ENCODE data around the gene CRTC3.

CRTC3 gene

DNA sequence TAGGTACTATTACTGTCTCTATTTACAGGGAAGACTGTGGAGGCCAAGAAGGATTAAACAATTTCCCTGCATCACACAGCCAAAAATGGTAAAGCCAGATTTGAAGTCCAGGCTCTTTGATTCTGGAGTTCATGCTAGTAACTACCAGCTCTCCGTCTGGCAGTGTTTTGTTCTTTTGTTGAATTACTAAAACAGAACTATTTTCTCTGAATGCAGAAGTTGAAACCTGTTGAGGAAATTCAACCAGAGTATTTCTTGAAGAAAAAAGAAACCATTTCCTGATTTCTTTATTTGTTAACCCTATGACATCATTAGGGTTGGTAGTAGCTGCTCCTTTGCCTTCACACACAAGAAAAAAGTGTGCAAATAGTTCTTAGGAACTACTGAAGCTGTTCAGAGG is 34.3 kb downstream of the CRTC3 start:
- peak; percentile 24 for DNase-seq (ENCODE audit: low spot score)

- DNase-seq (ENCODE audit: low spot score): no peak
These were observed 34.9 kb downstream of the CRTC3 start for GRCh38 chr15:90564590-90564989.

DNA sequence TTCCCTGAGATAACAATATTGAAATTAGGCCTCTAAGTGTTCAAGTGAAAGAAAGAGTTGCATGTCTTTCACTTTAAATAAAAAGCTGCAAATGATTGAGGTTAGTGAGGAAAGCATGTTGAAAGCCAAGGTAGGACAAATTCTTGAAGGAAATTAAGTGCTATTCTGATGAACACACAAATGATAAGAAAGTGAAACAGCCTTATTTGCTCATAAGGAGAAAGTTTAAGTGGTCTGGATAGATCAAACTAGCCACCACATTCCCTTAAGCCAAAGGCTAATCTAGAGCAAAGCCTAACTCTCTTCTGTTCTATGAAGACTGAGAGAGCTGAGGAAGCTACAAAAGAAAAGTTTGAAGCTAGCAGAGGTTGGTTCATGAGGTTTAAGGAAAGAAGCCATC is 36.1 kb downstream of the CRTC3 start:
- no peak for DNase-seq (ENCODE audit: low spot score)

- no peak for DNase-seq (ENCODE audit: low spot score)
These were observed 40.9 kb downstream of the CRTC3 start for GRCh38 chr15:90570643-90571042.

DNA sequence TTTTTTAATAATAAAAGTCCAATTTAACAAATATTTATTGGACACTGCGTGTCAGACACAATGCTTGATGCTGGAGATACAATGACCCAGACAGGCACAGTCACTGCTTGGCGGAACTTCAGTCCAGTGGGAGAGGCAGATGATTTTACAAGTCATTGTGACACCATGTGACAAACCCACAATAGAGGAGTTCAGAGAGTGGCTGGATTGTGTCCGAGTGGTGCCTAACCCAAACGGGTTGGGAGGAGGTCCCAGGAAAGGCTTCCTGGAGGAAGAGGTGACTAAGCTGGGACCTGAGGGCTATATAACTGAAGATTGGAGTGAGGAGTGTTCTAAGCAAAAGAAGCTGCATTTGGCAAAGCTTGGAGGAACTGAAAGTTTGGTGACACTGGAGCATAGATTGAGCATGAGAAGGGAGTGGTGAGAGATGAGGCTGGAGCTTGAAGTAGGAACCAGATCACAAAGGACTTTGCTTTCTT is 41.4 kb downstream of the CRTC3 start:
- DNase-seq (ENCODE audit: low spot score): no peak

DNA sequence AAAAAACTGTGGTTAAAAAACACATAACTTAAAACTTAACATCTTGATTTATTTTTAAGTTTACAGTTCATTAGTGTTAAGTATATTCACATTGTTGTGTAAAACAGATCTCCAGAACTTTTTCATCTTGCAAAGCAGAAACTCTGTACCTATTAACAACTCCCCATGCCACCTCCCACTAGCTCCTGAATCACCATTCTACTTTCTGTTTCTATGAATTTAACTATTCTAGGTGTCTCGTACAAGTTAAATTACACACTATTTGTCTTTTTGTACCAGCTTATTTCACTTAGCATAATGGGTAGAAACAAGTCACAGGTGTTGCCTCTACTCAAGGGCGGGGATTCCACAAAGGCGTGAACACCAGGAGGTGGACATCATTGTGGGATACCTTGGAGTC is 43.2 kb downstream of the CRTC3 start:
- DNase-seq (ENCODE audit: low spot score): no peak

DNA sequence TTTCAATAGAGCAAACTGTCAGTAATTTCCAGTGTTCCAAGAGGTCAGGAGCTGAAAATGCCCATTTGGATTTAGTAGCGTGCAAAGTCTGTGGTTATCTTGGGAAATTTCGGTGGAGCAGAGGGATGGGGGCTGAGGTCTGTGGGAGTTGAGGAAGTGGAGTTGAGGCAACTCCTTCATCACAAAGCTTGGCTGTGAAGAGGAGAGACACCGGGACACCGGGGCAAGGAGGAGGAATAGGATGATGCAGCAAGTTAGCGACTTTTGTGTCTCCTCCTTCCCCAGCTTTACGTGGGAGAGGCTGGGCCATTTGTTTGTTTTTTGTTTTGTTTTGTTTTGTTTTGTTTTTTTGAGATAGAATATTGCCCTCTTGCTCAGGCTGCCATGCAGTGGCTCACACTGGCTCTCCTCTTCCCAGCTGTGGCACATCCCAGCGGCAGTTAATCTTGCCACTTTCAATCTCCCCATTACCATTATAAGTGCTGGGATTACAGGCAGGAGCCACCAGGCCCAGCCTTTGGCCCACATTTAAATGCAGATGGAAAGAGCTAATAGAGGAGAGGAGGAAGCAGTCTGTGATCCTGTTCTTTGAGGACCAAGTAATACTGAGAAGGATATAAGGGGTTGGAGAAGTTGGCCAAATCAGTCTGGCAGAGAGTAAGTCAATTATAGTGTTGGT is 47.1 kb downstream of the CRTC3 start:
- no peak for DNase-seq (ENCODE audit: low spot score)

GRCh38 chr15:90579213-90579612 is 49.5 kb downstream of the CRTC3 start:
- DNase-seq (ENCODE audit: low spot score): no peak

DNA sequence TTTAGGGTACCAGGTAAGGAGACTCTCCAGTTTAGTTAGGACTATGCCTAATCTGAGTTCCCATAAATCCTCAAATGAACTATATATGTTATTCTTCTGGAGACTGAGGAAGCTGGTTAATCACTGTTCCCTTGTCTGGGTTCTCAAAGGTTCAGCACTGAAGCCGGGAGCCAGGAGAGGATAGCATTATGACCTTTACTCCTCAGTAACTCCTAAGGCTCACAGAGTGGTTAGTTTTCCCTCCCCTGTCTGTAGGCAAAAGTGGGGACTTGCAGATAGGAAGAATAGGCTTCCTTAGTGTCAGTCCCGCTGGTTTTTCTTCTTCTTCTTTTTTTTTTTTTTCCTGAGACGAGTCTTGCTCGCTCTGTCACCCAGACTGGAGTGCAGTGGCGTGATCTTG is 50.4 kb downstream of the CRTC3 start:
- DNase-seq (ENCODE audit: low spot score): no peak

GRCh38 chr15:90580541-90580940 is 50.8 kb downstream of the CRTC3 start:
- no peak for DNase-seq (ENCODE audit: low spot score)

GRCh38 chr15:90580946-90581345 is 51.2 kb downstream of the CRTC3 start:
- DNase-seq (ENCODE audit: low spot score): no peak

GRCh38 chr15:90581771-90582352 is 52.1 kb downstream of the CRTC3 start:
- DNase-seq (ENCODE audit: low spot score): no peak

GRCh38 chr15:90582553-90582952 is 52.8 kb downstream of the CRTC3 start:
- DNase-seq (ENCODE audit: low spot score): no peak

DNA sequence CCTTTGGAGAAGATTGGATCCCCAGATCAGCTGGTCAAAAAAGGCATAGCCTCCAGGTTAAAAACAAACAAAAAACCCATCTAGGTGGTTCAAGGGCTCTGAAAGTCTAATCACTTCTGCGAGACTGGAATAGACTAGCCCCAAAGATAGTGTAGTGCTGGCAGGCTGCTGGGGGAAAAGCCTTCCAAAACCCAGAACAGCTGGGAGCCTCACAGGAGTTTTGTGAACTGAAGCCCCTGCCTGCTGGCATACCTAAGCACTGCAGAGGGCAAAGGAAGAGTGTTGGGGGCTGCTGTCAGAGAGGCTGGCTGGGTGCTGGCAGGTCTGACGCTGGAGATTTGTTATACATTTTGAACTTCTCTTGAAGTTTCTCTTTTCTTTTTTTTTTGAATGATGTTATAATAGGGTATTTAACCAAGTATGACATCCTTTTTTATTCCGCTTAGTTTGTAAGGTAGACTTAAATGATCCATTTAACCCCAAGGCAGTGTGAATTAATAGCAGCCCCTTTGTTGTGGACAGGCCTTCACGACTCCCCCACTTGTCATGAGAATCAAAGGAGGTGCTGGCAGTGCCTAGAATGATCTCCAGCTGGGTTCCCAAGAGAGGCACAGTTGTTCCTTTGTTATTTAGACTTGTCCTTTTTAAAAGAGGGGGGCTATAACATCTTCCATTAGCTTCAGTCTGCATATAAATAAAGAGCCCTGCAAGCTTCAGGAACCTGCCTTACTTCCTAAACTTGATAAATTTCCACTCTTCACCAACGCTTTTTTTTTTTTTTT is 53.9 kb downstream of the CRTC3 start:
- DNase-seq (ENCODE audit: low spot score): no peak

GRCh38 chr15:90584841-90585240 is 55.1 kb downstream of the CRTC3 start:
- no peak for DNase-seq (ENCODE audit: low spot score)

GRCh38 chr15:90585863-90586262 is 56.1 kb downstream of the CRTC3 start:
- no peak for DNase-seq (ENCODE audit: low spot score)

DNA sequence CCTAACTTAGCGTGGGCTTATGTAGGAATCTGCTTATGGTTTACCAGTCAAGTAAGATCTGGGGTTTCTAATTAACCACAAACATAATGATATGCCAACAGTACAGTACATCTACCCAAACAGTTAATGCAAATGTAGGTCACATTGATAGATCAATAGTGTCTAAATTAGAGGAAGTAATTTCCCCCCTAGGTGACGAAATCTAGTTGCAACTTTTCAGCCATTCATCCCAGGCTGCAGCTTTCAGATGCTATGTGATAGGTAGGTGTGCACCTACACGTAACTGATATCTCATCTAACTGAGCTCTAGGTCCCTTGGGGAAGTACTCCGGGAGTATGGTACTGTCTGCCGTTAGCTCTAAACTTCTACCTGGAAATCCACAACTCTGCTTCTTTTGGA is 57.2 kb downstream of the CRTC3 start:
- no peak for DNase-seq (ENCODE audit: low spot score)

DNA sequence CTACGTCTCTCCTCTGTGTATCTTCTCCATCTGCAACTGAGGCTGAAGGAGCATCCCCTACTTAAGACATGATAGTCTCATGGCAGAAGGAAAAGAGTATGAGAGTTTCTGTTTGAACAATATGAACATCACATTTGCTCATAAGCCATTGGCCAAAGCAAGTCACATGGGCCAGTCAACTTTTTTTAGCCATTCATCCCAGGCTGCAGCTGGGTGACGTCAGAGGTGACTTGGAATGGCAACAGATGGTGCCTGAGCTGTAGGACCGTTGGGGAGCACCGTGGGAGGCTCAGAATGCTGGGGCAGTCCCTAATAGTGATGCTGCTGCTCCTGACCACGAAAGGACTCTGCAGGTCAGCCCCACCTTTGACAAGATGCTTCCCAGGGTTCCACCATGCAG is 58.7 kb downstream of the CRTC3 start:
- no peak for DNase-seq (ENCODE audit: low spot score)

DNA sequence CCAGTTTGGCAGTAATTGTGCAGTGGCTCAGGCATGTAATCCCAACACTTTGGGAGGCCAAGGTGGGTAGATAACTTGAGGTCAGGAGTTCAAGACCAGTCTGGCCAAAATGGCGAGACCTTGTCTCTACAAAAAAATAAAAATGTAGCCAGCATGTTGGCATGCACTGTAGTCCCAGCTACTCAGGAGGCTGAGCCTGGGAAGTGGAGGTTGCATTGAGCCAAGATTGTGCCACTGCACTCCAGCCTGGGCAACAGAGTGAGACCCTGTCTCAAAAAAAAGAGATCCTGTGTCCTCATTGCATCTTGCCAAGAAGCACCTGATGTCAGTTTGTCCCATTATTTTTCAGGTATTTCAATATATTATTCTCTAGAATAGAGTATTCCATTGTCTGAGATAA is 61.8 kb downstream of the CRTC3 start:
- no peak for DNase-seq (ENCODE audit: low spot score)

DNA sequence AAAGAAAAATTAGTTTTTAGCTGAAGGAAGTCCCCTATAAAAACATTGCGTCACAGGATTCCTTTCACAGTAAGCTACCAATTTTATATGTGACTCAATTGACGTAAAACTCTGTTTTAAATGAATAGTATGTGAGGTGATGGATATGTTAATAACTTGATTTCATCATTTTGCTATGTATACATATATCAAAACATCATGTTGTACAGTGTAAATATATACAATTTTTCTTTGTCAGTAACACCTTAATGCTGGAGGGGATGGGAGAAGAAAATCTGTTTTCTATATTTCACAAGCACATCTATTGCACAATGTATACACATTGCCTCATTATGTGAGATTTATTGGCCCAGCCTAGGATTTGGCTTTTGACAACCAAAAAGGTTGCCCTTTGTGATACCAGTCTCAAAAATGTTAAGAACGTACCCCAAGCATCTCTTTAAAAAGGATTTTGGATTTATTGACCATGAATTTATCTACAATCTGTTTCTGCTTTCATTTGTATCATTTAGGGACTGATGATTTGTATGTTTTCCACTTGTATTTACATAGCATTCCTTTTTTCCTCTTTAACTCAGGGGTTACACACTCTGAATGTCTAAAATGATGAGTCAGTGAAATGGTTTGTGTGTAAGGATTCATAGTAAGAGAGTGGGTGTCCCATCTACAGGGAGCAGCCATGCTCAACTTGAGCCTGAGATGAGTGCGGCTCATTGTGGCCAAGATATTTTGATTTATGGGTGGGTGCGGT is 62.6 kb downstream of the CRTC3 start:
- no peak for DNase-seq (ENCODE audit: low spot score)

GRCh38 chr15:90593499-90594158 is 63.9 kb downstream of the CRTC3 start:
- no peak for DNase-seq (ENCODE audit: low spot score)

- peak; percentile 86 for DNase-seq (ENCODE audit: low spot score)
These were observed 64.6 kb downstream of the CRTC3 start for GRCh38 chr15:90594301-90594738.

All from germinal center (tissue), 1 donor.